Neuronal stem cell (in vitro differentiated cells): ENCODE measurements around the gene ITGA2.
"Not testable (repeated sequence)": the region's sequence is repeated elsewhere in the genome, so short reads cannot be mapped to it uniquely, and the experiment has no call there.

Experiments used
- DNase-seq: peaks from one replicate; pipeline ENCODE4 v3.0.0-alpha.2; 2013; ENCODE audit warnings: low spot score
- H2AFZ ChIP-seq: one replicate; pipeline ENCODE4 v1.6.1; 2013; ENCODE audit warnings: mild to moderate bottlenecking, low read length, inconsistent platforms
- H2AK5ac ChIP-seq: 2 replicates; pipeline ENCODE4 v1.6.1; 2013; ENCODE audit warnings: low read depth, mild to moderate bottlenecking, inconsistent platforms, low read length, moderate library complexity, mixed read lengths
- H2BK120ac ChIP-seq: 2 replicates; pipeline ENCODE4 v1.6.1; 2013; ENCODE audit warnings: low read depth, mild to moderate bottlenecking, inconsistent platforms, low read length, moderate library complexity, mixed read lengths
- H2BK12ac ChIP-seq: one replicate; pipeline ENCODE4 v1.6.1; 2013; ENCODE audit warnings: low read length, inconsistent platforms
- H2BK15ac ChIP-seq: 2 replicates; pipeline ENCODE4 v1.6.1; 2013; ENCODE audit warnings: mild to moderate bottlenecking, low read length, inconsistent platforms, mixed read lengths
- H2BK5ac ChIP-seq: one replicate; pipeline ENCODE4 v1.6.1; 2013; ENCODE audit warnings: inconsistent platforms, mild to moderate bottlenecking, low read length, moderate library complexity
- H3K14ac ChIP-seq: one replicate; pipeline ENCODE4 v1.6.1; 2013; ENCODE audit warnings: low read length, inconsistent platforms
- H3K18ac ChIP-seq: 2 replicates; pipeline ENCODE4 v1.6.1; 2013; ENCODE audit warnings: low read length, inconsistent platforms
- H3K23ac ChIP-seq: 2 replicates; pipeline ENCODE4 v1.6.1; 2013; ENCODE audit warnings: low read depth, mild to moderate bottlenecking, mixed read lengths, low read length, inconsistent platforms; ENCODE audit not compliant: poor library complexity
- H3K27ac ChIP-seq: replicated peaks from 3 replicates; pipeline ENCODE4 v1.5.1; 2013; ENCODE audit warnings: low read length, inconsistent platforms
- H3K27me3 ChIP-seq, 3 experiments: 2 replicates each; pipeline ENCODE4 v1.6.1; 2013; ENCODE audit warnings: low read length in 3 of 3, mild to moderate bottlenecking in 2 of 3, inconsistent platforms in 1 of 3, low read depth in 1 of 3, mixed read lengths in 1 of 3, moderate library complexity in 1 of 3; ENCODE audit not compliant: control insufficient read depth in 3 of 3, insufficient read depth in 3 of 3
- H3K36me3 ChIP-seq, 2 donors: replicated peaks in 1 of 2; 2 replicates each; pipeline ENCODE4 v1.6.1; 2013; ENCODE audit warnings: low read length in 2 of 2; ENCODE audit not compliant: control insufficient read depth in 2 of 2, insufficient read depth in 2 of 2
- H3K4ac ChIP-seq: 2 replicates; pipeline ENCODE4 v1.6.1; 2013; ENCODE audit warnings: inconsistent platforms, mild to moderate bottlenecking, low read length, moderate library complexity
- H3K4me1 ChIP-seq, 2 donors: 1 replicate in 1 of 2; 2 replicates in 1 of 2; pipeline ENCODE4 v1.6.1; 2013; ENCODE audit warnings: low read length in 2 of 2, low read depth in 1 of 2; ENCODE audit not compliant: control insufficient read depth in 2 of 2, insufficient read depth in 1 of 2
- H3K4me2 ChIP-seq: one replicate; pipeline ENCODE4 v1.6.1; 2013; ENCODE audit warnings: mild to moderate bottlenecking, low read length, inconsistent platforms; ENCODE audit not compliant: insufficient read depth, poor library complexity, severe bottlenecking
- H3K4me3 ChIP-seq, 2 donors: 2 replicates each; pipeline ENCODE4 v1.5.1; 2013; ENCODE audit warnings: low read length in 2 of 2, mild to moderate bottlenecking in 2 of 2, inconsistent platforms in 1 of 2, moderate library complexity in 1 of 2
- H3K79me1 ChIP-seq: one replicate; pipeline ENCODE4 v1.6.1; 2013; ENCODE audit warnings: low read depth, mild to moderate bottlenecking, inconsistent platforms, low read length, moderate library complexity
- H3K9ac ChIP-seq: one replicate; pipeline ENCODE4 v1.6.1; 2013; ENCODE audit warnings: mild to moderate bottlenecking, low read depth, low read length, inconsistent platforms; ENCODE audit not compliant: poor library complexity
- H3K9me3 ChIP-seq, 2 donors: replicated peaks in 1 of 2; 2 replicates each; pipeline versions ENCODE3 to v1.6.1; 2013; ENCODE audit warnings: low read length in 2 of 2, mild to moderate bottlenecking in 2 of 2, inconsistent platforms in 1 of 2, low read depth in 1 of 2, mixed read lengths in 1 of 2, moderate library complexity in 1 of 2; ENCODE audit not compliant: control insufficient read depth in 2 of 2, insufficient read depth in 1 of 2
- H4K8ac ChIP-seq: one replicate; pipeline ENCODE4 v1.6.1; 2013; ENCODE audit warnings: low read depth, mild to moderate bottlenecking, inconsistent platforms, low read length, moderate library complexity
- H4K91ac ChIP-seq: one replicate; pipeline ENCODE4 v1.6.1; 2013; ENCODE audit warnings: low read length, low read depth, mild to moderate bottlenecking, inconsistent platforms; ENCODE audit not compliant: poor library complexity
- WGBS, 2 donors: extraction: QIAGEN DNeasy Blood & Tissue Kit; methylation state at CpG; one replicate each; pipeline ENCODE4 v1.1.7; 2013; ENCODE audit warnings: missing lambda C conversion rate in 2 of 2, mixed read lengths in 1 of 2; ENCODE audit not compliant: insufficient read length in 2 of 2, insufficient replicate concordance in 1 of 2; ENCODE audit errors: extremely low coverage in 2 of 2; 5-methylcytosine and 5-hydroxymethylcytosine counted together

Gene ITGA2

DNA sequence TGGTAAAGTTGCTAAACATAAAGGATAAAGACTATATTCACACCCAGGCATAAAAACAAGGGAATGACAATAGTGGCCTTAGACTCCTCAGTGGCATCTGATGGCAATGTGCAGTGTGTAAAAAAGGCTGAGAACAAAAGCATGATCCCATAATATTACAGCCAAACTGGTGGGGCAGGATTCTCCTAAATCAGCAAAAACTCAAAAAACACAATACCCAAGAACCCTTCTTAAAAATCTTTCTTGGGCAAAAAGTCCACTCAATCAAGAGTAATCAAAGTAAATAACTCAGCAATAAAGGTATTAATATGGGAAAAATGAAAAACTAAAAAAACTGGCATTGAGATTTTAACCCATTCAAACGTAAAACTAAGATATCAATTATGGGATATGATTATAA is 122.0 kb downstream of the ITGA2 start:
- Histone ChIP-seq H3K36me3 (peaks cover 0 to 8% of the 10 kb centered on the region in 2 donors), H3K18ac (no peak overlapping the region), H2BK15ac (no peak overlapping the region), H3K9me3 (no peaks in the 10 kb centered on the region), H2BK5ac (no peak overlapping the region), H4K8ac (no peak overlapping the region), H3K4me1 (peaks cover 0 to 6% of the 10 kb centered on the region in 2 donors), H3K9ac (no peak overlapping the region), H2AK5ac (no peak overlapping the region), H3K4me3 (no peak overlapping the region), H3K4ac (no peak overlapping the region), H3K23ac (no peak overlapping the region), H2BK12ac (no peak overlapping the region), H2AFZ (no peak overlapping the region), H3K14ac (no peak overlapping the region), H3K79me1 (no peaks in the 10 kb centered on the region), H3K27me3 (no peaks in the 10 kb centered on the region), H3K4me2 (no peak overlapping the region), H3K27ac (no peak overlapping the region), H4K91ac (no peak overlapping the region), H2BK120ac (no peak overlapping the region)
- DNase-seq: no peak
- WGBS, 2 donors: no CpG with 5 or more reads among the region's 1 CpG

DNA sequence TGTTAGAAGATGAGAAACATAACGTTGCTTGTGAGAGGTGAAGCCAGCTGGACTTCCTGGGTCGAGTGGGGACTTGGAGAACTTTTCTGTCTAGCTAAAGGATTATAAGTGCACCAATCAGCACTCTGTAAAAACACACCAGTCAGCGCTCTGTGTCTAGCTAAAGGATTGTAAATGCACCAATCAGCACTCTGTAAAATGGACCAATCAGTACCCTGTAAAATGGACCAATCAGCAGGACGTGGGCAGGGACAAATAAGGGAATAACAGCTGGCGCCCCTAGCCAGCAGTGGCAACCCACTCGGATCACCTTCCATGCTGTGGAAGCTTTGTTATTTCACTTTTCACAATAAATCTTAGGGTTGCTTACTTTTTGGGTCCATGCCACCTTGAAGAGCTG is 123.2 kb downstream of the ITGA2 start:
- H4K8ac ChIP-seq, H3K9ac ChIP-seq, H3K27me3 ChIP-seq, H3K4me2 ChIP-seq, H2BK5ac ChIP-seq, H3K9me3 ChIP-seq, H2AK5ac ChIP-seq, H3K79me1 ChIP-seq, H2BK15ac ChIP-seq, H2BK120ac ChIP-seq, DNase-seq, H4K91ac ChIP-seq, H3K27ac ChIP-seq, H2BK12ac ChIP-seq, H3K18ac ChIP-seq, H3K23ac ChIP-seq, H3K4ac ChIP-seq, H3K4me3 ChIP-seq, H3K14ac ChIP-seq, H2AFZ ChIP-seq, H3K36me3 ChIP-seq, H3K4me1 ChIP-seq: not testable (repeated sequence)
- no CpG with 5 or more reads among the region's 6 CpGs for WGBS, 2 donors

DNA sequence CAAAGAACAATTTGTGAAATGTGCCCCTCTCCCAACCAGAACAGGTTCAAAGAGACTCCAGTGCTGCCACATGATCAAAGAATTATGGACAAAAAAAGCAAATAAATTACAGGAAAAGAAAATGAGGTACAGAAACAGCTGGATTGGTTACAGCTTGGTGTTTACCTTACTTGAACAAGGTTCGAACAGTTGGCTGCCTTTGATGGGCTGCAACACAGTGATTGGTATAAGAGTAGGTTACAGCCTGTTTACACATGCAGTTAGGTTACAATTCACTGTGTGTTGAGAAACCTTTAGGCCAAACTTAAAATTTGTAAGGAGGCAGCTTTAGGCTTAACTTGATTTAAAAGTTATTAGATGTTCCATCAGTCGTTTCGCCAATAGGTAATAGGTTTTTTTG is 123.8 kb downstream of the ITGA2 start:
- H3K36me3 ChIP-seq: no peaks in the 10 kb centered on the region
- no peak overlapping the region for H4K91ac ChIP-seq
- H4K8ac ChIP-seq: no peak overlapping the region
- peaks cover 0 to 6% of the 10 kb centered on the region in 2 donors for H3K4me1 ChIP-seq
- H3K4me2 ChIP-seq: no peak overlapping the region
- H3K18ac ChIP-seq: no peak overlapping the region
- no peak overlapping the region for H2BK5ac ChIP-seq
- H3K4me3 ChIP-seq: no peak overlapping the region
- no peak overlapping the region for H3K23ac ChIP-seq
- no peaks in the 10 kb centered on the region for H3K27me3 ChIP-seq
- no peak overlapping the region for H3K9ac ChIP-seq
- H3K79me1 ChIP-seq: no peaks in the 10 kb centered on the region
- no peak overlapping the region for H2AK5ac ChIP-seq
- WGBS, 2 donors: no CpG with 5 or more reads among the region's 3 CpGs
- H3K9me3 ChIP-seq: no peaks in the 10 kb centered on the region
- H2BK12ac ChIP-seq: no peak overlapping the region
- H2BK120ac ChIP-seq: no peak overlapping the region
- no peak overlapping the region for H3K4ac ChIP-seq
- H3K14ac ChIP-seq: no peak overlapping the region
- H2BK15ac ChIP-seq: no peak overlapping the region
- no peak overlapping the region for H2AFZ ChIP-seq
- no peak overlapping the region for H3K27ac ChIP-seq
- no peak for DNase-seq

DNA sequence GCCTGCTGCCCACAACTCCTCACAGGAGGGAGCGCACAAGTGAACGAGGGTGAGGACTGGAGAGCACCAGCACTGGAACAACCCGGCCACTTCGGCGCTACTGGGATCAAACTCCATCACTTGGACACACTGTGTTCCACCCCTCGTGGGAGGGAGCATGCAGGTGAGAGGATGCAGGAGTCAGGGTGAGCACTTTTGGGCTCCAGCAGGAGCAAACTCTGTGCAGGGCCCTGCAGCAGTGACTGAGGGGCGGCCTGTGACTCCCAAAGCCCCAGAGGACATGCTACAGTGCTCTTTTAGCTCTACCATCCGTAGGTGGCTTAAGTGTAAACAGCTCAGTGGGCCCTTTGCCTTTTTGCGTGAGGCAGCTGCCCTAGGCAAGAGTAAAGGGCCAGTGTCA is 124.8 kb downstream of the ITGA2 start:
- no peak overlapping the region for H3K9ac ChIP-seq
- no peak for DNase-seq
- no CpG with 5 or more reads among the region's 9 CpGs for whole genome bisulfite sequencing, 2 donors

More for the DNA sequence above, 124.8 kb downstream of the ITGA2 start:
- Histone ChIP-seq H3K79me1 (no peaks in the 10 kb centered on the region), H2AK5ac (peak overlapping the region; percentile 40), H4K91ac (no peak overlapping the region), H3K4ac (no peak overlapping the region), H4K8ac (no peak overlapping the region), H2BK15ac (no peak overlapping the region), H3K4me1 (peaks cover 0 to 6% of the 10 kb centered on the region in 2 donors), H3K23ac (no peak overlapping the region), H2BK12ac (no peak overlapping the region), H2BK120ac (no peak overlapping the region), H3K14ac (no peak overlapping the region), H3K9me3 (no peaks in the 10 kb centered on the region), H3K27me3 (no peaks in the 10 kb centered on the region), H3K27ac (no peak overlapping the region), H3K36me3 (no peaks in the 10 kb centered on the region), H3K18ac (peak overlapping the region; percentile 7), H3K4me2 (no peak overlapping the region), H2BK5ac (no peak overlapping the region), H3K4me3 (no peak overlapping the region), H2AFZ (peak overlapping the region; percentile 61)
